Fibroblast of the aortic adventitia (primary cell): ENCODE measurements around the gene IMMP2L. TPM values are rescaled to one million over a fixed set of nuclear protein-coding genes. Genes with fewer than 3 reads are reported as not detected.
A peak's percentile ranks its signal among the peaks of the same experiment; 100 is the strongest.
"Not testable (repeated sequence)": the region's sequence is repeated elsewhere in the genome, so short reads cannot be mapped to it uniquely, and the experiment has no call there.

ENCODE experiments used
- DNase-seq: peaks from one replicate; pipeline ENCODE4 v3.0.0-alpha.2; 2010; ENCODE audit warnings: low read depth
- H3K4me3 ChIP-seq: 2 replicates; pipeline ENCODE4 v1.5.1; 2011; ENCODE audit warnings: low read depth, mild to moderate bottlenecking, control low read depth, low read length, moderate library complexity
- total RNA-seq: library from RNA; depleted of rRNA; stranded (reverse); fragments of >200 nt; gene quantifications from 2 replicates; pipeline ENCODE4 v1.2.3, GENCODE V29; 2012; ENCODE audit warnings: low replicate concordance
- TF ChIP-seq, protein P1 (sequence below): IDR thresholded peaks from 2 replicates; pipeline ENCODE4 v1.5.1; 2011; ENCODE audit warnings: mild to moderate bottlenecking, low read length, control low read depth, inconsistent platforms; ENCODE audit not compliant: insufficient read depth

Gene IMMP2L
- total RNA-seq, 1 donor, result 9.9 TPM

DNA sequence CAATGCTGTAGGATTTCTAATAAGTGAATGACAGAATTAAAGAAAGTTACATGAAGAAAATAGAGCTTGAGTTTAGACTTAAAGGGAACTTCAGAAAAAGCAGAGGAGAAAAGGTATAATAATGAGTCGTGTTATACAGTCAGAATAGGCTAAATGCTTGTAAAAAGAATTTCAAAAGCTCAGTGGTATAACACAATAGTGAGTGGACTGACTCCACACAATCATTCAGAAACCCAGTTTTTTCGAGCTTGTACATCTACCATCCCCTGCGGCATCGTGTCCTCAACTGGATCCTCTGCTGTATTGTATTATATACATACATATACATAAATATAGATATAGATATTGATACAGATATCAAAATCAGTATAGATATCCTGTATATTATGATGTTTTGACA, 52.2 kb downstream of the IMMP2L start:
- DNase-seq, result no peak
- no peak overlapping the region for H3K4me3 ChIP-seq
- TF ChIP-seq, protein P1, sequence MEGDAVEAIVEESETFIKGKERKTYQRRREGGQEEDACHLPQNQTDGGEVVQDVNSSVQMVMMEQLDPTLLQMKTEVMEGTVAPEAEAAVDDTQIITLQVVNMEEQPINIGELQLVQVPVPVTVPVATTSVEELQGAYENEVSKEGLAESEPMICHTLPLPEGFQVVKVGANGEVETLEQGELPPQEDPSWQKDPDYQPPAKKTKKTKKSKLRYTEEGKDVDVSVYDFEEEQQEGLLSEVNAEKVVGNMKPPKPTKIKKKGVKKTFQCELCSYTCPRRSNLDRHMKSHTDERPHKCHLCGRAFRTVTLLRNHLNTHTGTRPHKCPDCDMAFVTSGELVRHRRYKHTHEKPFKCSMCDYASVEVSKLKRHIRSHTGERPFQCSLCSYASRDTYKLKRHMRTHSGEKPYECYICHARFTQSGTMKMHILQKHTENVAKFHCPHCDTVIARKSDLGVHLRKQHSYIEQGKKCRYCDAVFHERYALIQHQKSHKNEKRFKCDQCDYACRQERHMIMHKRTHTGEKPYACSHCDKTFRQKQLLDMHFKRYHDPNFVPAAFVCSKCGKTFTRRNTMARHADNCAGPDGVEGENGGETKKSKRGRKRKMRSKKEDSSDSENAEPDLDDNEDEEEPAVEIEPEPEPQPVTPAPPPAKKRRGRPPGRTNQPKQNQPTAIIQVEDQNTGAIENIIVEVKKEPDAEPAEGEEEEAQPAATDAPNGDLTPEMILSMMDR, result no peak

DNA sequence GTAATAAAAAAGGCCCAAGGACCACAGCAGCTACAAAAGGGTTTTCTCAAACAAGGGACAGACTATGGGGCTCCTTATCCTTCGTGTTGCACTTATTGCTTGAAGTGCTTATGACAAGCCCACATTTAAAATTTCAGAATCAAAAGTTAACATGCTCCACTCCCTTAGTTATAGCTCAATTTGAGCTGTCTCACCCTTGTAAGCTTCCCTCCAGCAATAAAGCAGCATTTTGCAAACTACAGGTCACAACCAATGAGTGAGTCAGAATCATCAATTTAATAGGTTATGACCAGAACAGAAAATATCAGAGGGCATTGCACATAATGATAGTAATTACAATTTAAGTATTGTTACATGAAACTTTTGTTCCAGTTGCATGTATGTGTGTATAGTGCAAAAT, 53.0 kb downstream of the IMMP2L start:
- DNase-seq, result no peak
- TF ChIP-seq, protein P1, result no peak
- no peak overlapping the region for H3K4me3 ChIP-seq

DNA sequence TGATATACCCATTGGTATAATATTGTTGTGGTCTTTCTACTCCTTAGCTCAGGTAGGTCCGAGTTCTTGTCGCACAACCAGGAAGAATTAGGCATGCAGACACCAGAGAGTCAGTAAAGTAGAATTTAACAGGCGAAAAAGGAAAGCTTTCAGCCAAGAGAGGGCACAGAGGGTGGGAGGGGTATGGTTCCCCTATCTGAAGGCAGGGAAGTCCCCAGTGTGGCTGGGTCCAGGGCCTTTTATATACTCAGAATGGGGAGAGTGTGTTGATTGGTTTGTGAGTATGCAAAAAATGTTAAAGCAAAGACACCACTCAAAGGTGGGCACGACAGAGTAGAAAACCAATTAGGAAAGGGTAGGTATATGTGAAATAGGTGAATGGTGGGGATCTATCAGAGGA, 53.9 kb downstream of the IMMP2L start:
- no peak for DNase-seq
- H3K4me3 ChIP-seq, result no peak overlapping the region
- TF ChIP-seq, protein P1, result no peak

DNA sequence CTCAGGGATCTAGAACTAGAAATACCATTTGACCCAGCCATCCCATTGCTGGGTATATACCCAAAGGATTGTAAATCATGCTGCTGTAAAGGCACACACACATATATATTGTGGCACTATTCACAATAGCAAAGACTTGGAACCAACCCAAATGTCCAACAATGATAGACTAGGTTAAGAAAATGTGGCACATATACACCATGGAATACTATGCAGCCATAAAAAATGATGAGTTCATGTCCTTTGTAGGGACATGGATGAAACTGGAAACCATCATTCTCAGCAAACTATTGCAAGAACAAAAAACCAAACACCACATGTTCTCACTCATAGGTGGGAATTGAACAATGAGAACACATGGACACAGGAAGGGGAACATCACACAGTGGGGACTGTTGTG, 56.9 kb downstream of the IMMP2L start:
- H3K4me3 ChIP-seq, DNase-seq: not testable (repeated sequence)

DNA sequence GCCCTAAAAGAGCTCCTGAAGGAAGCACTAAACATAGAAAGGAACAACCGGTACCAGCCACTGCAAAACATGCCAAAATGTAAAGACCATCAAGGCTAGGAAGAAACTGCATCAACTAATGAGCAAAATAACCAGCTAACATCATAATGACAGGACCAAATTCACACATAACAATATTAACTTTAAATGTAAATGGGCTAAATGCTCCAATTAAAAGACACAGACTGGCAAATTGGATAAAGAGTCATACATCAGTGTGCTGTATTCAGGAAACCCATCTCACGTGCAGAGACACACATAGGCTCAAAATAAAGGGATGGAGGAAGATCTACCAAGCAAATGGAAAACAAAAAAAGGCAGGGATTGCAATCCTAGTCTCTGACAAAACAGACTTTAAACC, 60.5 kb downstream of the IMMP2L start:
- not testable (repeated sequence) for H3K4me3 ChIP-seq, DNase-seq

DNA sequence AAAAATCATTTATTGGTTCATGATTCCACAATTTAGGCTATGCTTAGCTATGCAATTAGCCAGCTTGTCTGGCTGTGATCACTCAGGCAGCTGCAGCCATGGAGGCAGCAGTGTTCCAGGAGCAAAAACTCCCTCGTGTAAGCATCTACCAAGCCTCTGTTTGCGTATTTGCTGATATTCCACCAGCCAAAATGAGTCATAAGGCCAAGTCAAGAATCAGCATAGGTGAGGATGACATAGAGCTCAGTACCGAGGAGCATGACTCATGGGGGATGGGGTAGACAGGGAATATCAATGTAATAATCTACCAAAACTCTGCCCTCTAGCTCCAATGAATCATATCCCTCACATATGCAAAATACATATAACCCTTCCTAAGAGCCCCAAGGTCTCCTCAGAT, 63.3 kb downstream of the IMMP2L start:
- TF ChIP-seq, protein P1, result no peak
- DNase-seq, result peak; percentile 58
- no peak overlapping the region for H3K4me3 ChIP-seq

DNA sequence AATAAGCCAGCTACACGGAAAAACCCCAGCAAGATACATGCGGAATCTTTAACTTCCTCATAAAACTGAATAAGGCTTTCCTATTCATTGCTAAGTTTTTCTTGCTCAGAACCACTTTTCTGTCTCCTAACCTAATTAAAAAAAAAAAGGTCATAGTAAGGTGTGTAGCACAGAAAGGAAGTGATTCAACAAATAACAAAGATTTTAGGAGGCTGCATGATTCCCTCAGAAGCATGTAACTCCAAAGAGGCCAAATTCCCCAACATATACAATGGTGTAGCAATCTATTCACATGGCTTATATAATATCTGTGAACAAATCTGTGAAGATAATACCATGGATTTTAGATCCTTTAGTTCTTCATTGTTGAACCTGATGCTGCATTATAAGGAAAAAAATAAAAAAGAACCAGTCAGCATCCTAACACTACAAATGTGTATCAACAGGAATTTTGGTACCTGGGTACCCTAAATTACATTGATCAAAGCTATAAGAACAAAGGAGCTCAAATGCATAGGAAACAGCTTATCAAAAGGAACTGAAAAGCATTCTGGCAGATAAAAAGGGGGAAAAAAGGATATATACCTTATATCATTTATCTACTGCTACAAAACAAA, 63.8 kb downstream of the IMMP2L start:
- TF ChIP-seq, protein P1, result no peak
- no peak for DNase-seq
- no peak overlapping the region for H3K4me3 ChIP-seq

DNA sequence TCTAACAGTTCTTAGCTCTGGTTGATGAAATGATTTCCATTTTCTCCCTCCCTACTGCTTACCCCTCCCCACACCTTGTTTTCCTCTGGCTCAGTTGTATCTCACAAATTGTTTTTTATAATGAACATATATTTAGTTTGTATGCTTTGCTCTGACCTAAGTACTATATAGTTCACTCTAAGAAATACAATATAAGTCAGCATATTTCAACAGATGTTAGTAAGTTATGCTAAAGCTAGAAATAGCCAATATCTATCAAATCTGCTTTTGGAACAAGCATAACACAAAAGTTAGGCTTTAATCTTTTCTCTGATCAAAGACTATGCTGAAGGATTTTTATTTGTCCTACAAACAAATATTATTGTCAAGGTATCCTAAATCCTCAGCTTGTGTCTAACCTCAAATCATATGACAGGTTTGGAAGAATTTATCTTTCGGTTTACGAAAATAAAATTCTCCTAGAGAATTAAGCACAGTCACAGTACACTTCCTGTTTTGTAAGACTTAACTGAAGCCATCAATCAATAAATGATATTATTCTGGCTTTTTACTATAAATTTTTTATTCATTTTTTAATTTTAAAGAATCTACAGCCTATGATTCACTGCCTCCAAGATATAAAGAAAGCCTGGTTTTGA, 67.0 kb downstream of the IMMP2L start:
- no peak overlapping the region for H3K4me3 ChIP-seq
- DNase-seq, result no peak
- TF ChIP-seq, protein P1, result no peak
